ENCODE data around the gene GRB2. TPM values are rescaled to one million over a fixed set of nuclear protein-coding genes. Genes with fewer than 3 reads are reported as not detected.

Gene GRB2
- total RNA-seq, 2 donors from 2014 or later: 209 to 218 TPM

GRCh38 chr17:75335315-75335714, 70.2 kb downstream of the GRB2 start:
- no peaks in the 10 kb centered on the region for H3K27me3 Mint-ChIP-seq (ENCODE audit: low read depth)
- DNase-seq (no peak), ATAC-seq (replicated peaks in 1 of 2) (no peak)
- peaks cover 0 to 10% of the 10 kb centered on the region in 2 donors for H3K36me3 Mint-ChIP-seq (ENCODE audit: insufficient read depth in 2 of 2)
- peak overlapping the region; percentile 8 for H3K27ac Mint-ChIP-seq
- H3K9me3 Mint-ChIP-seq: no peaks in the 10 kb centered on the region
- peaks cover 82% of the 10 kb centered on the region for H3K4me1 Mint-ChIP-seq (ENCODE audit: low read depth)
- no peak overlapping the region for H3K4me3 Mint-ChIP-seq

DNA sequence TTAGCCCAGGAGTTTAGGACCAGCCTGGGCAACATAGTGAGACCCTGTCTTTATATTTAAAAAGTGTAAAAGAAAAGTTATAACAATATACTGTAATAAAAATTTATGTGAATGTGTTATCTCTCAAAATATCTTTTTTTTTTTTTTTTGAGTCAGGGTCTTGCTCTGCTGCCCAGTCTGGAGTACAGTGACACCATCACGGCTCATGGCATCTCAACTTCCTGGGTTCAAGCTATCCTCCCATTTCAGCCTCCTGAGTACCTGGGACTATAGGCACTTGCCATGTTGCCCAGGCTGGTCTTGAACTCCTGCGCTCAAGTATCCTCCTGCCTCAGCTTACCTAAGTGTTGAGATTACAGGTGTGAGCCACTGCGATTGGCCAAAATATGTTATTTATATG, 70.8 kb downstream of the GRB2 start:
- DNase-seq (no peak), ATAC-seq (replicated peaks in 1 of 2) (no peak)
- H3K36me3 Mint-ChIP-seq (ENCODE audit: insufficient read depth in 2 of 2): peaks cover 0 to 9% of the 10 kb centered on the region in 2 donors
- no peak overlapping the region for H3K4me3 Mint-ChIP-seq
- H3K27me3 Mint-ChIP-seq (ENCODE audit: low read depth): no peaks in the 10 kb centered on the region
- H3K9me3 Mint-ChIP-seq: no peaks in the 10 kb centered on the region
- peak overlapping the region; percentile 8 for H3K27ac Mint-ChIP-seq
- peaks cover 82% of the 10 kb centered on the region for H3K4me1 Mint-ChIP-seq (ENCODE audit: low read depth)

GRCh38 chr17:75331671-75332070, 73.8 kb downstream of the GRB2 start:
- DNase-seq (no peak), ATAC-seq (replicated peaks in 1 of 2) (no peak)
- Mint-ChIP-seq H3K4me1 (ENCODE audit: low read depth) (peaks cover 79% of the 10 kb centered on the region), H3K27me3 (ENCODE audit: low read depth) (no peaks in the 10 kb centered on the region), H3K27ac (no peak overlapping the region), H3K9me3 (no peaks in the 10 kb centered on the region), H3K36me3 (ENCODE audit: insufficient read depth in 2 of 2) (peaks cover 0 to 8% of the 10 kb centered on the region in 2 donors), H3K4me3 (no peak overlapping the region)

GRCh38 chr17:75327757-75328156, 77.7 kb downstream of the GRB2 start:
- H3K27ac Mint-ChIP-seq: peak overlapping the region; percentile 17
- peaks cover 75% of the 10 kb centered on the region for H3K4me1 Mint-ChIP-seq (ENCODE audit: low read depth)
- DNase-seq (no peak), ATAC-seq (replicated peaks in 1 of 2) (no peak)
- peaks cover 2 to 9% of the 10 kb centered on the region in 2 donors for H3K36me3 Mint-ChIP-seq (ENCODE audit: insufficient read depth in 2 of 2)
- no peak overlapping the region for H3K4me3 Mint-ChIP-seq
- H3K9me3 Mint-ChIP-seq: no peaks in the 10 kb centered on the region
- no peaks in the 10 kb centered on the region for H3K27me3 Mint-ChIP-seq (ENCODE audit: low read depth)

GRCh38 chr17:75326226-75326848, 79.1 kb downstream of the GRB2 start:
- Mint-ChIP-seq H3K4me3 (no peak overlapping the region), H3K9me3 (no peaks in the 10 kb centered on the region), H3K27ac (peak overlapping the region; percentile 84), H3K27me3 (ENCODE audit: low read depth) (no peaks in the 10 kb centered on the region), H3K36me3 (ENCODE audit: insufficient read depth in 2 of 2) (peaks cover 2 to 8% of the 10 kb centered on the region in 2 donors), H3K4me1 (ENCODE audit: low read depth) (peaks cover 66% of the 10 kb centered on the region)
- DNase-seq (no peak), ATAC-seq (replicated peaks in 1 of 2) (no peak)

- DNase-seq (no peak), ATAC-seq (replicated peaks in 1 of 2) (no peak)
- Mint-ChIP-seq H3K27ac (peak overlapping the region; percentile 84), H3K27me3 (ENCODE audit: low read depth) (no peaks in the 10 kb centered on the region), H3K4me3 (no peak overlapping the region), H3K9me3 (no peaks in the 10 kb centered on the region), H3K4me1 (ENCODE audit: low read depth) (peaks cover 62% of the 10 kb centered on the region), H3K36me3 (ENCODE audit: insufficient read depth in 2 of 2) (peaks cover 2 to 8% of the 10 kb centered on the region in 2 donors)
Observed at GRCh38 chr17:75325827-75326225, 79.7 kb downstream of the GRB2 start.

- Mint-ChIP-seq H3K4me1 (ENCODE audit: low read depth) (peaks cover 58% of the 10 kb centered on the region), H3K36me3 (ENCODE audit: insufficient read depth in 2 of 2) (peaks cover 4 to 11% of the 10 kb centered on the region in 2 donors), H3K27me3 (ENCODE audit: low read depth) (no peaks in the 10 kb centered on the region), H3K4me3 (no peak overlapping the region), H3K9me3 (no peaks in the 10 kb centered on the region), H3K27ac (peak overlapping the region; percentile 84)
- DNase-seq (no peak), ATAC-seq (replicated peaks in 1 of 2) (no peak)
Observed at GRCh38 chr17:75325348-75325747, 80.1 kb downstream of the GRB2 start.

DNA sequence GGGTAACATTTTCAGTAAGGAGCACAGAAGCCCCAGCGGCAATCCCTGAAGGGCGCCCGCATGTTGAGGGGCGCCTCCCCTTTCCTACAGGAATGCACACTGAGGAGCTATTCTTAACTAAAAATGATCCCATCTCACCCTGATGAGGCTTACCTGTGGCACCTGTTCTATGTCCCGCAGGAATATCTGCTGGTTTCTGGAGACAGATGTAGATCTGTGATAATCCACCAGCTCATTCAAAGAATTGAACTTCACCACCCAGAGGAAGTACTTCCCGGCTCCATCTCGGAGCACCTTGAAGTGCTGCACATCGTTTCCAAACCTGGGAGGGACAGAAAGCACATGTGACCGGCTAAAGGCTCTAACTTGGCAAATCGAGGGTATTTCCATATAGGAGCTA, 84.0 kb downstream of the GRB2 start:
- H3K27me3 Mint-ChIP-seq (ENCODE audit: low read depth): no peaks in the 10 kb centered on the region
- ATAC-seq (replicated peaks in 1 of 2): no peak
- no peak overlapping the region for H3K4me3 Mint-ChIP-seq
- no peak for DNase-seq
- peaks cover 4 to 13% of the 10 kb centered on the region in 2 donors for H3K36me3 Mint-ChIP-seq (ENCODE audit: insufficient read depth in 2 of 2)
- no peak overlapping the region for H3K27ac Mint-ChIP-seq
- no peaks in the 10 kb centered on the region for H3K9me3 Mint-ChIP-seq
- H3K4me1 Mint-ChIP-seq (ENCODE audit: low read depth): peaks cover 38% of the 10 kb centered on the region

GRCh38 chr17:75319904-75320691, 85.4 kb downstream of the GRB2 start:
- Mint-ChIP-seq H3K4me3 (no peak overlapping the region), H3K36me3 (ENCODE audit: insufficient read depth in 2 of 2) (peaks cover 2 to 11% of the 10 kb centered on the region in 2 donors), H3K27ac (peak overlapping the region; percentile 22), H3K4me1 (ENCODE audit: low read depth) (peaks cover 33% of the 10 kb centered on the region), H3K9me3 (no peaks in the 10 kb centered on the region), H3K27me3 (ENCODE audit: low read depth) (no peaks in the 10 kb centered on the region)
- DNase-seq (no peak), ATAC-seq (replicated peaks in 1 of 2) (no peak)

DNA sequence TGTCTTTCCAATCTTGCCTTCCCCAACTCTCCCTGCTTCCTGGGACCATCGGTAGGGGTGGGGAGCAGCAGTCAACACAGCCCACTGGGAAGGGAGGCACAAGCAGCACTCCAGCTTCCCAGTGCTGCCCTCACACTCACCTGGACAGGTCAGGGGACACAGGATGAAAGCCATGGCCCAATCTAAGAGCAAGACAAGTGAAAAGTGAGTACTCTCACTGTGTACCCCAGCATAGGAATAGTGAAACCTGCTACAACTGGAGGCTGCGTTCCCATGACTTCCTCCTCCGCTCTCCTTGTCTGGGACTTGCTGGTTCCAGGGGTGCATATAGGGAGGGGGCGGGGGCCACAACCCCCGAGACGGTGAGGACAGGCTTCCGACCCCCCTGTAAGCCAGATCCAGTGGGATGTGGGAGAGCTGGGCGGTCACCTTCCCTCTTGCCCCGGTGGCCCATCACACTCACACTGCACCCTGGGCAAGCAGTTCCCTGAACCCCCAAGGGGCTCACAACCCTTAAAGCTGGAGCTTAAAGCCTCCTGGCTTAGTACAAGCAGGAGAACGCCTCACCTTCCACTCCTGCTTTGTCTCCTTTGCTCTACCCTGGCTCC, 86.8 kb downstream of the GRB2 start:
- H3K4me1 Mint-ChIP-seq (ENCODE audit: low read depth): peaks cover 39% of the 10 kb centered on the region
- H3K36me3 Mint-ChIP-seq (ENCODE audit: insufficient read depth in 2 of 2): peaks cover 2 to 11% of the 10 kb centered on the region in 2 donors
- no peak overlapping the region for H3K27ac Mint-ChIP-seq

GRCh38 chr17:75318211-75318610, 87.3 kb downstream of the GRB2 start:
- Mint-ChIP-seq H3K27me3 (ENCODE audit: low read depth) (no peaks in the 10 kb centered on the region), H3K4me1 (ENCODE audit: low read depth) (peaks cover 39% of the 10 kb centered on the region), H3K36me3 (ENCODE audit: insufficient read depth in 2 of 2) (peaks cover 2 to 11% of the 10 kb centered on the region in 2 donors), H3K4me3 (no peak overlapping the region), H3K27ac (no peak overlapping the region), H3K9me3 (no peaks in the 10 kb centered on the region)
- no peak for ATAC-seq (replicated peaks in 1 of 2)
- DNase-seq: no peak

More for the DNA sequence above, 86.8 kb downstream of the GRB2 start:
- H3K27me3 Mint-ChIP-seq (ENCODE audit: low read depth): no peaks in the 10 kb centered on the region
- no peak overlapping the region for H3K4me3 Mint-ChIP-seq
- H3K9me3 Mint-ChIP-seq: no peaks in the 10 kb centered on the region
- DNase-seq: no peak
- no peak for ATAC-seq (replicated peaks in 1 of 2)

DNA sequence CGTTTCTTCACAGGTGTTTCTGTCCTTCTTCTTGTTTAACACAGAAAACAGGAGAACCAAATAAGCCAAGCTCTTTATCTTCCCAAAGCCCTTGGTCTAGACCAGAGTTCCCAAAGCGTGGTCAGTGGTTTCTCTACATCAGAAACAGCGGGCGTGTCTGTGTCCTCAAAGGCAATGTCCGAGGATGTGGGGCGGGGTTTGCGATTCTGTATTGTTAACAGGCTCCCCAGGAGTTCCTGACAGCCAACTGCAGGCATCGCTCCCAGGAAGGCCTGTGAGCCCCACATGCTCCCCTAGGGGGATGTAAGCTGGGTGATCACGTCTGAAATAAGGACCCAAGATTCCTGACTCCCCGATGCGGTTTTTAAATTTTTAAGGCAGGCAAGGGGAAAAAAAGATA, 87.8 kb downstream of the GRB2 start:
- DNase-seq: no peak
- H3K9me3 Mint-ChIP-seq: no peaks in the 10 kb centered on the region
- peak overlapping the region; percentile 57 for H3K27ac Mint-ChIP-seq
- no peak for ATAC-seq (replicated peaks in 1 of 2)
- peaks cover 2 to 11% of the 10 kb centered on the region in 2 donors for H3K36me3 Mint-ChIP-seq (ENCODE audit: insufficient read depth in 2 of 2)
- H3K4me3 Mint-ChIP-seq: peak overlapping the region in 1 of 2 donors; percentile 25
- peaks cover 39% of the 10 kb centered on the region for H3K4me1 Mint-ChIP-seq (ENCODE audit: low read depth)
- no peaks in the 10 kb centered on the region for H3K27me3 Mint-ChIP-seq (ENCODE audit: low read depth)

DNA sequence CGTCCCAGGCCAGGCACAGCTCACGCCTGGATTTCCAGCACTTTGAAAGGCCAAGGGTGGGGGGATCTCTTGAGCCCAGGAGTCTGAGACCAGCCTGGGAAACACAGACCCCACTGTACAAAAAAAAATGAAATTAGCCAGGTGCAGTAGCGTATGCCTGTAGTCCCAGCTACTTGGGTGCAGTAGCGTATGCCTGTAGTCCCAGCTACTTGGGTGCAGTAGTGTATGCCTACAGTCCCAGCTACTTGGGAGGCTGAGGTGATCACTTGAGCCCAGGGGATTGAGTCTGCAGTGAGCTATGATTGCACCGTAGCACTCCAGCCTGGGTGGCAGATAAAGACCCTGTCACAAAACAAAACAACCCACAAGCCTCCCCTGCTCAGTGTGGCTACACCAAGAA, 89.2 kb downstream of the GRB2 start:
- Mint-ChIP-seq H3K27me3 (ENCODE audit: low read depth) (no peaks in the 10 kb centered on the region), H3K4me3 (peak overlapping the region in 1 of 2 donors; percentile 48), H3K9me3 (no peaks in the 10 kb centered on the region), H3K36me3 (ENCODE audit: insufficient read depth in 2 of 2) (peaks cover 2 to 9% of the 10 kb centered on the region in 2 donors), H3K4me1 (ENCODE audit: low read depth) (peaks cover 42% of the 10 kb centered on the region), H3K27ac (no peak overlapping the region)
- ATAC-seq (replicated peaks in 1 of 2) (peak; percentile 14 to 16), DNase-seq (no peak)
